ENCODE data around the gene TRAPPC3. TPM values are rescaled to one million over a fixed set of nuclear protein-coding genes. Genes with fewer than 3 reads are reported as not detected.

Gene TRAPPC3
- total RNA-seq, 2 experiments from 2014 or later, result 57.5 to 59.3 TPM

DNA sequence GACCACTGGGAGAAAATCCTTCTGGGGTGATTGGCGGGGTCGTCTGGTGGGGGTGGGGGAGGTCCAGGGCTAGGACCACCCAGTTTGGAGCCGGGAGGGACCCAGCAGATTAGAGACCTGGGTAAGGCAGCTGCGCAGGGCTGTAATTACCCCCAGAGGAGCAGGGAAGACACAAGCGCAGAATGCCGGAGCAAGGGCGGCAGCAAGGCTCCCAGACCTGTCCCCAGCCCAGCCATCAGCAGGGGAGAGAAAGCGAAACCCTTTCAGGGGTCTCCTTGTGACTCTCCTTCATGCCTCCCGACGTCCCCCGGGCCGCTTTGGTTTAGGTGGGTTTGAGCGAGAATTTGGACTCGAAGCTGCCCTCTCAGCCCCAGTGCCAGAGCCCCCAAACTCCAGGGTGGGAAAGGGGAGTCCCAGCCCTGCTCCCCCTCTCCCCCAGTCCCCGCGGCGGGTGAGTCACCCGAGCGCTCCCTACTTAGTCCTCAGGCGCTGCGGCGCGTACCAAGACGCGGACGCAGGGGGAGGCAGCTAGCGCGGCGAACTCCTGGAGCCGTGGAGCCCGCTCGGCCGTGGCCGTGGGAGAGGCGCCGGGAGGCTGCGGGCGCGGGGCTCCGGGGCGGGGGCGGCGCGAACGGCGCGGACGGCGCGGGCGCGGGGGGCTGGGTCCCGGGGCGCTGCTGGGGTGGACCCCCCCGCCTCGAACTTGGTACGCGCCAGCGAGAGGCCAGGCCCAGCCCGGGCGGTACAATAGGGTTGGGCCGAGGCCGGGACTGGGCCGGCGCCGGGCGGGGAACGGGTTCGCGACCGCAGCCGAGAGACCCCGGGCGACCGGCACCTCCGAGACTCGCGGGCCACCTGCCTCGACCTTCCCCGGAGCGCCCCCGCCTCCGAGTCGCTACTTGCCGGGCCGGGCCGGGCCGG lies 6.4 kb upstream of the TRAPPC3 start, which contains the start of gene MAP7D1:
TSS of gene MAP7D1 (plus strand) at position 753 of the 921 bp plus-strand sequence. CDS start 258 bp downstream, outside the sequence.
- no peaks in the 10 kb centered on the region for H3K9me3 Mint-ChIP-seq
- ChIA-PET CTCF (interaction anchor here (0.5 to 2.4 kb wide), 7 partner anchors 9 to 134 kb away, joined by 3 to 9 read pairs (median 3); no protein-coding TSS in a partner anchor), POLR2A (no interaction called here)
- H3K4me3 Mint-ChIP-seq, result peak within 1 kb of the TSS; percentile 91
- H3K27ac Mint-ChIP-seq, result peak within 1 kb of the TSS; percentile 95
- peaks cover 73% of the 10 kb centered on the region for H3K4me1 Mint-ChIP-seq
- peak; percentile 83 for DNase-seq
- peaks cover 39% of the 10 kb centered on the region for H3K36me3 Mint-ChIP-seq (ENCODE audit: low read depth)
- H3K27me3 Mint-ChIP-seq, result no peaks in the 10 kb centered on the region

DNA sequence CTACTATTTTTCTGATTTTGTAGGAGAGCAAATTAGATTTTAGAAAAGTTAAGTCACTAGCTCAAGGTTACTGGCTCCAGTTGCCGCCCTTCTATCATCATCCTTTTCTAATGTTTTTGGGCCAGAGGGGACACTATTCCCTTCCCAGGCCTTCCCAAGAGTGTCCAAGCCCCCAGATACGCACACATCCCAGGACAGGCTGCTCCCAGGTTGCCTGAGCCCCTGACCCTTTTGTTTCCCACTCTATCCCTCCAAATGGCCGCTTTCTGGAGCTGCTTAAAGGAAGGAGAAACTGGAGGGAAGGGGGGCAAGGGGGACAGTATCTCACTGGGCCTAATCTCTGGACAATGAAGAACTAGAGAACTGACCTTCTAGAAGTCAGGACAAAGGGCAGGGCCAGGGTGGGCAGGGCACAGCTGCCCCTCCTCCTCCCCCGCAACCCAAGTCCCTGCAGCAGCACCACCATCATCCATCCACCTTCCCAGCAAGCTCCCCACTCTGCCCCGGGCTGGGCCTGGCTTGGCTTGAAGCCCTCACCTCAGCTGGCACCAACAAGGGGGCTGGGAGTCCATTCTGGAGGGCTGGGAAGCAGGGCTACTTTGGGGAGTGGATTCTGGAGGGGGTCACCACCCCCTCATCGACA lies 5.6 kb upstream of the TRAPPC3 start:
- peak overlapping the region; percentile 87 for H3K4me3 Mint-ChIP-seq
- no peak for DNase-seq
- no peaks in the 10 kb centered on the region for H3K27me3 Mint-ChIP-seq
- peaks cover 73% of the 10 kb centered on the region for H3K4me1 Mint-ChIP-seq
- no peaks in the 10 kb centered on the region for H3K9me3 Mint-ChIP-seq
- H3K36me3 Mint-ChIP-seq (ENCODE audit: low read depth), result peaks cover 32% of the 10 kb centered on the region
- peak overlapping the region; percentile 95 for H3K27ac Mint-ChIP-seq
- ChIA-PET POLR2A (no interaction called here), CTCF (interaction anchor here (0.7 to 2.4 kb wide), 4 partner anchors 10 to 91 kb away, joined by 3 to 9 read pairs (median 4); no protein-coding TSS in a partner anchor)

- H3K27me3 Mint-ChIP-seq, result no peaks in the 10 kb centered on the region
- peaks cover 71% of the 10 kb centered on the region for H3K4me1 Mint-ChIP-seq
- no peaks in the 10 kb centered on the region for H3K9me3 Mint-ChIP-seq
- peak overlapping the region; percentile 87 for H3K4me3 Mint-ChIP-seq
- CTCF ChIA-PET, result interaction anchor here (0.9 to 2.4 kb wide), 2 partner anchors 34 to 36 kb away, joined by 3 to 9 read pairs; no protein-coding TSS in a partner anchor
- H3K36me3 Mint-ChIP-seq (ENCODE audit: low read depth), result peaks cover 27% of the 10 kb centered on the region
- peak overlapping the region; percentile 95 for H3K27ac Mint-ChIP-seq
- DNase-seq, result no peak
- POLR2A ChIA-PET, result no interaction called here
These were observed 5.0 kb upstream of the TRAPPC3 start for GRCh38 chr1:36154335-36154734.

DNA sequence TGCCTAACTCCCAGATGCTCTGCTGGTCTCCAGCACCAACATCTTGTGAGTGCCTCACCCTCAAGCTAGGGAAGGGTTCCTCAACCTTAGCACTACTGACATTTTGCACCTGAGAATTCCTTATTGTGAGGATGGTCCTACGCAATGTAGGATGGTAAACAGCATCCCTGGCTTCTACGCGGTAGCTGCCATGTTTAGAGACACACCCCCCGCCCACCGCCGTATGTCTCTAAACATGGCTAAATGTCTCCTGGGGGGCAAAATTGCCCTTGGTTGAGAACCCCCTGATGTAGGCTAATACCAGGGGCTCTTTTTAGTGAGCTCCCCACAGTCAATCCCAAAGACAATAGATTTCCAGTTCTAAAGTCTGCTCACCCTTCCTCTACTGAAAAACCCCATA lies 4.2 kb upstream of the TRAPPC3 start:
- no peak for DNase-seq
- ChIA-PET POLR2A (no interaction called here), CTCF (interaction anchor here (1.3 to 1.5 kb wide), 2 partner anchors 8 to 34 kb away, joined by 3 to 5 read pairs; no protein-coding TSS in a partner anchor)
- Mint-ChIP-seq H3K36me3 (ENCODE audit: low read depth) (peaks cover 22% of the 10 kb centered on the region), H3K27ac (peak overlapping the region; percentile 75), H3K9me3 (no peaks in the 10 kb centered on the region), H3K4me1 (peaks cover 70% of the 10 kb centered on the region), H3K4me3 (no peak overlapping the region), H3K27me3 (no peaks in the 10 kb centered on the region)

- CTCF ChIA-PET, result interaction anchor here (1.2 to 4.0 kb wide), 5 partner anchors 10 to 135 kb away, joined by 3 to 85 read pairs (median 32); no protein-coding TSS in a partner anchor
- Mint-ChIP-seq H3K27ac (peak overlapping the region; percentile 88), H3K9me3 (no peaks in the 10 kb centered on the region), H3K27me3 (no peaks in the 10 kb centered on the region), H3K36me3 (ENCODE audit: low read depth) (peaks cover 15% of the 10 kb centered on the region), H3K4me1 (peaks cover 72% of the 10 kb centered on the region), H3K4me3 (peak overlapping the region; percentile 48)
- peak; percentile 75 for DNase-seq
- POLR2A ChIA-PET, result no interaction called here
These were observed 2.5 kb upstream of the TRAPPC3 start for GRCh38 chr1:36151845-36152203.

GRCh38 chr1:36151134-36151844 lies 2.0 kb upstream of the TRAPPC3 start:
- peak overlapping the region; percentile 98 for H3K27ac Mint-ChIP-seq
- no peak for DNase-seq
- peak overlapping the region; percentile 97 for H3K4me3 Mint-ChIP-seq
- peaks cover 75% of the 10 kb centered on the region for H3K4me1 Mint-ChIP-seq
- ChIA-PET CTCF (interaction anchor here (1.2 to 4.0 kb wide), 8 partner anchors 10 to 136 kb away, joined by 3 to 85 read pairs (median 17); partner anchors contain the start of gene THRAP3), POLR2A (no interaction called here)
- H3K9me3 Mint-ChIP-seq, result no peaks in the 10 kb centered on the region
- no peaks in the 10 kb centered on the region for H3K27me3 Mint-ChIP-seq
- H3K36me3 Mint-ChIP-seq (ENCODE audit: low read depth), result peaks cover 15% of the 10 kb centered on the region

GRCh38 chr1:36150296-36151133 lies 1.2 kb upstream of the TRAPPC3 start:
- no peaks in the 10 kb centered on the region for H3K9me3 Mint-ChIP-seq
- peak; percentile 80 for DNase-seq
- CTCF ChIA-PET, result interaction anchor here (0.6 to 4.0 kb wide), 39 partner anchors 11 to 667 kb away, joined by 3 to 85 read pairs (median 6); partner anchors contain the start of genes AGO3 and THRAP3
- no peaks in the 10 kb centered on the region for H3K27me3 Mint-ChIP-seq
- peaks cover 75% of the 10 kb centered on the region for H3K4me1 Mint-ChIP-seq
- H3K36me3 Mint-ChIP-seq (ENCODE audit: low read depth), result peaks cover 15% of the 10 kb centered on the region
- peak overlapping the region; percentile 98 for H3K27ac Mint-ChIP-seq
- peak overlapping the region; percentile 97 for H3K4me3 Mint-ChIP-seq
- POLR2A ChIA-PET, result interaction anchor here (1.1 to 1.3 kb wide), 2 partner anchors 11 to 135 kb away, joined by 4 to 5 read pairs; no protein-coding TSS in a partner anchor

GRCh38 chr1:36149973-36150295 lies 648 bp upstream of the TRAPPC3 start:
- H3K27me3 Mint-ChIP-seq, result no peaks in the 10 kb centered on the region
- peak; percentile 13 for DNase-seq
- no peaks in the 10 kb centered on the region for H3K9me3 Mint-ChIP-seq
- peaks cover 13% of the 10 kb centered on the region for H3K36me3 Mint-ChIP-seq (ENCODE audit: low read depth)
- POLR2A ChIA-PET, result interaction anchor here (1.1 to 1.3 kb wide), 2 partner anchors 11 to 136 kb away, joined by 4 to 5 read pairs; no protein-coding TSS in a partner anchor
- H3K4me3 Mint-ChIP-seq, result peak overlapping the region; percentile 97
- peaks cover 69% of the 10 kb centered on the region for H3K4me1 Mint-ChIP-seq
- peak overlapping the region; percentile 98 for H3K27ac Mint-ChIP-seq
- CTCF ChIA-PET, result interaction anchor here (0.6 to 4.0 kb wide), 44 partner anchors 11 to 667 kb away, joined by 3 to 85 read pairs (median 5); partner anchors contain the start of genes AGO3 and THRAP3

- Mint-ChIP-seq H3K9me3 (no peaks in the 10 kb centered on the region), H3K27ac (peak overlapping the region; percentile 98), H3K4me1 (peaks cover 62% of the 10 kb centered on the region), H3K27me3 (no peaks in the 10 kb centered on the region), H3K4me3 (peak overlapping the region; percentile 97), H3K36me3 (ENCODE audit: low read depth) (peaks cover 11% of the 10 kb centered on the region)
- CTCF ChIA-PET, result interaction anchor here (0.8 to 4.0 kb wide), 44 partner anchors 10 to 694 kb away, joined by 3 to 85 read pairs (median 5); partner anchors contain the start of genes AGO3 and THRAP3
- no peak for DNase-seq
- POLR2A ChIA-PET, result interaction anchor here (0.6 to 1.3 kb wide), 3 partner anchors 113 to 158 kb away, joined by 3 to 4 read pairs (median 3); partner anchors contain the start of gene SH3D21
These were observed 457 bp downstream of the TRAPPC3 start for GRCh38 chr1:36148821-36149236.

GRCh38 chr1:36144413-36144812 lies 4.9 kb downstream of the TRAPPC3 start:
- no peaks in the 10 kb centered on the region for H3K27me3 Mint-ChIP-seq
- H3K4me3 Mint-ChIP-seq, result no peak overlapping the region
- H3K9me3 Mint-ChIP-seq, result no peaks in the 10 kb centered on the region
- ChIA-PET CTCF (interaction anchor here (0.6 to 3.2 kb wide), 5 partner anchors 10 to 263 kb away, joined by 3 to 17 read pairs (median 3); no protein-coding TSS in a partner anchor), POLR2A (no interaction called here)
- H3K27ac Mint-ChIP-seq, result no peak overlapping the region
- no peak for DNase-seq
- H3K36me3 Mint-ChIP-seq (ENCODE audit: low read depth), result peaks cover 15% of the 10 kb centered on the region
- peaks cover 45% of the 10 kb centered on the region for H3K4me1 Mint-ChIP-seq

GRCh38 chr1:36143424-36143823 lies 5.9 kb downstream of the TRAPPC3 start:
- Mint-ChIP-seq H3K4me1 (peaks cover 41% of the 10 kb centered on the region), H3K27me3 (no peaks in the 10 kb centered on the region), H3K27ac (no peak overlapping the region), H3K36me3 (ENCODE audit: low read depth) (peaks cover 17% of the 10 kb centered on the region), H3K4me3 (no peak overlapping the region), H3K9me3 (no peaks in the 10 kb centered on the region)
- POLR2A ChIA-PET, result no interaction called here
- no peak for DNase-seq
- CTCF ChIA-PET, result interaction anchor here (1.0 to 3.2 kb wide), 2 partner anchors 9 to 18 kb away, joined by 3 to 17 read pairs; no protein-coding TSS in a partner anchor
